MM.1S (cell line): ENCODE measurements around the gene AFAP1.

Source experiments
- EZH2 ChIP-seq: fragments of 300-600 bp; sonication (generic); optimal IDR thresholded peaks from 2 replicates; pipeline ENCODE3; 2017; ENCODE audit warnings: low read depth, mild to moderate bottlenecking, antibody characterized with exemption, low read length, mixed read lengths
- TF ChIP-seq, protein P1 (sequence below): fragments of 300-600 bp; sonication (generic); IDR thresholded peaks from 2 replicates; pipeline ENCODE4 v1.5.1; 2016; ENCODE audit warnings: antibody characterized with exemption, low read length, mixed read lengths

DNA sequence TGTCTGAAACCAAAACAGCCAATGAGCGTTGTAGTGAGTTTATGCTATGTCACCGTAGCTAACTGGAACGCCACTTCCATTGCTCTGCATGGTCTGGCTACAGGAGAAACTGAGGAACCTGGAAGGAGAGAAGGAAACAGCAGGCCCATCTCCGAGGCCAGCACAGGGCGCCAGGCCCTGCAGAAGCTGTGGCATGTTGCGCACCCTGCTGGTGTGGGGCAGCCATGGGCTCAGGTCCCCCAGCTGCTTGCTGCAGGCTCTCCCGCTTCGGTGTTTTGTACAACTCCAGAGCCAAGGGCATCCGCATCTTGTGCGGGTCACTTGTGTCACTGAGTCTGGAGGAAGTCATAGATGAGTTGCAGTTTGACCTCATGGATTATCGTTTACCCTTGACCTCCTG is 89.2 kb downstream of the AFAP1 start:
- TF ChIP-seq, protein P1, sequence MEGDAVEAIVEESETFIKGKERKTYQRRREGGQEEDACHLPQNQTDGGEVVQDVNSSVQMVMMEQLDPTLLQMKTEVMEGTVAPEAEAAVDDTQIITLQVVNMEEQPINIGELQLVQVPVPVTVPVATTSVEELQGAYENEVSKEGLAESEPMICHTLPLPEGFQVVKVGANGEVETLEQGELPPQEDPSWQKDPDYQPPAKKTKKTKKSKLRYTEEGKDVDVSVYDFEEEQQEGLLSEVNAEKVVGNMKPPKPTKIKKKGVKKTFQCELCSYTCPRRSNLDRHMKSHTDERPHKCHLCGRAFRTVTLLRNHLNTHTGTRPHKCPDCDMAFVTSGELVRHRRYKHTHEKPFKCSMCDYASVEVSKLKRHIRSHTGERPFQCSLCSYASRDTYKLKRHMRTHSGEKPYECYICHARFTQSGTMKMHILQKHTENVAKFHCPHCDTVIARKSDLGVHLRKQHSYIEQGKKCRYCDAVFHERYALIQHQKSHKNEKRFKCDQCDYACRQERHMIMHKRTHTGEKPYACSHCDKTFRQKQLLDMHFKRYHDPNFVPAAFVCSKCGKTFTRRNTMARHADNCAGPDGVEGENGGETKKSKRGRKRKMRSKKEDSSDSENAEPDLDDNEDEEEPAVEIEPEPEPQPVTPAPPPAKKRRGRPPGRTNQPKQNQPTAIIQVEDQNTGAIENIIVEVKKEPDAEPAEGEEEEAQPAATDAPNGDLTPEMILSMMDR = peak; percentile 31
- TF ChIP-seq EZH2 = no peak
